GM21526 (cell line): ENCODE data around the gene TAS2R1.

Experiments used
- ATAC-seq: cut with Tn5 transposase; IDR thresholded peaks from one replicate; pipeline ENCODE4 v1.9.1; 2021; ENCODE audit warnings: moderate library complexity; ENCODE audit not compliant: unreplicated experiment, low FRiP score

Gene TAS2R1

GRCh38 chr5:9589049-9589835 is 40.9 kb downstream of the TAS2R1 start:
- ATAC-seq, result no peak

DNA sequence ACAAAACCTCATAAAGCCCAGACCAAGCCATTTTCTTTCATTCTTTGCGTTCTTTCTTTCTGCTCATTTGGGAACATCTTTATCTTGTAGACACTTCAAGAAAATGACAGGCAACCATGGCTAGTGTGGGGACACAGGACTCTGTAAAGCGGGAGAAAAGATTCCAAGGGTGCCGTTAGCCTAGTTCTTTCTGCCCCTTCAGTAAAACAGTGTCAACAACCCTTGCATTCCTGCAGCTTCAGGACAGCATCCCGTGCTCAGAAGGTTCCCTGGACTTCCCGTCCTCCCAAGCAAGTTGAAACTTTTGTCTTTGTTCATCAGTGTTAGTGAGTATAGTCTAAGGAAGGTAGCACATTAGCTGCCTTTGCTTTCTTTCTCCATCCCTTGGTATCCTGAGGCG is 41.9 kb downstream of the TAS2R1 start:
- no peak for ATAC-seq

DNA sequence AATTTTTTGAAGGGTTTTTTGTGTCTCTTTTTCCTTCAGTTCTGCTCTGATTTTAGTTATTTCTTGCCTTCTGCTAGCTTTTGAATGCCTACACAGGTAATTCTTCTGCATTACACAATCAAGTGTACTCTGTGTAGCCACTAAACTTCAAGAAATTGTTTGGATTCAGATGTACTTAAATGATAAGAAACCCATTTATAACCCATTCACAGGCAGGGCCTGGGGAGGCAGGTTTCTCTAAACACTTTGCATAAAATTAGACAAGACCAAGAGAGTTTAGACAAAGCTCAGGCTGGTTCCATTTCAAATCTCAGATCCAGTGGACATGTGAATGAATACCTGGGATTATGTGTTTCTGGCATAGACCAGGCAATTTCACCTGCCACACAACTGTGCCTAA is 43.0 kb downstream of the TAS2R1 start:
- no peak for ATAC-seq

DNA sequence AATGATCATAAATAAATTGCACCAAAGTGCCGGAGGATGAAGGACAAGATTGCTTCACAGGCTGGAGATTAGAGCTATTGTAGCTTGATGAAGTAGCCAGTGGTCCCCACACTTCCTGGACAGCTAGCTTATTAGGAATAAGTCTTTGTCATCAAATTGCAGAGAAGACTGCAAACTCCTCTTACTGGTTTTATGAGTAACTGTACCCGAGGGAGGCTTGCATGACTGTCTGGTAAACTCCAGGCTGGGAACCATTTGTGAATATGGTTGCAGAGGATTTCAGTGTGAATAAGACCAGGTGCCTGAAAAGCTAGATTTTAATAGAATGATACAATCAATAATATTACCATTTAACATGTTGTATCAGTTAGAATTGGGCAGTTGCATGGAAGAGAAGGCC is 47.7 kb downstream of the TAS2R1 start:
- ATAC-seq, result no peak
